ENCODE measurements around the gene ZNF784. TPM values are rescaled to one million over a fixed set of nuclear protein-coding genes. Genes with fewer than 3 reads are reported as not detected.
A peak's percentile ranks its signal among the peaks of the same experiment; 100 is the strongest.

Gene ZNF784
- total and polyA plus RNA-seq, 2 donors (not counting 3 experiments of a cell fraction or from before 2014, with no cell fraction given) = 4.9 TPM

DNA sequence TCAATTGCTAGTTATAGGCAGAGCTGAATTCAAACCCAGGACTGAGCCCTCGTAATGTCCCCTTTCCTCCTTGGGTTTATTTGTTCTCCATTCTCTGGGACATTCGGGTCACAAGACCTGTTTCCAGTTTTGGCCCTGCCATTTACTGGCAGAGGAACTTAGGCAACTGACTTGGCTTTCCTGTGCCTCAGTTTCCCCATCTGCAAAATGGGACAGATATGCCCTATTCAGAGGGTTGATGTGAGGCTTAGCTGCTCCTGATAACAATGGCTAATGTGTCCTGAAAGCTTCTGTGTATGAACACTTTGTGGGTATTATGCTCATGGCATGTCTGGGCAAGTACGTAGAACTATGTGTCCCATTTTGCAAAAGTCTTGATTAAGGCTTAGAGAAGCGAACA, 23.3 kb downstream of the ZNF784 start:
- H3K9ac ChIP-seq (replicated peaks; ENCODE audit: extremely low read depth, insufficient read depth, low read length) = peak overlapping the region; percentile 97
- H4K20me1 ChIP-seq (replicated peaks; ENCODE audit: control insufficient read depth, extremely low read depth, insufficient read depth, low read length) = no peaks in the 10 kb centered on the region
- ChIA-PET CTCF (interaction anchor here (0.6 to 1.2 kb wide), 2 partner anchors 53 to 97 kb away, joined by 3 read pairs; no protein-coding TSS in a partner anchor), POLR2A (no interaction called here)
- H3K79me2 ChIP-seq (ENCODE audit: control insufficient read depth, insufficient read depth, low read length) = peaks cover 2% of the 10 kb centered on the region
- intact Hi-C loops (cut with micrococcal nuclease) = loop anchor here (10.0 kb wide), 2 partner anchors 216 to 346 kb away; partner anchors contain the start of genes PPP6R1, RPL28 and TMEM238
- peak overlapping the region; percentile 42 to 92 (median 60) for H3K4me3 ChIP-seq (replicated peaks in 1 of 3; ENCODE audit: insufficient read depth in 1 of 3, low read depth in 1 of 3, low read length in 3 of 3)
- FAIRE-seq (no peak), DNase-seq (ENCODE audit: low read depth, low spot score) (no peak)
- no peak overlapping the region for H3K27ac ChIP-seq (ENCODE audit: insufficient read depth, low read depth, low read length)
- dilution Hi-C loops (cut with MboI; ENCODE audit: extremely low pct_ligation_motif_present, low sequenced_read_pairs) = loop anchor here (10.0 kb wide), 1 partner anchor 86 kb away; no protein-coding TSS in a partner anchor
- peak overlapping the region; percentile 81 for H3K4me2 ChIP-seq (ENCODE audit: insufficient read depth, low read length)
- H2AFZ ChIP-seq (ENCODE audit: low read depth, low read length) = no peak overlapping the region
- BruUV-seq (replicated peaks) = no TSS peak
- H3K36me3 ChIP-seq (ENCODE audit: control insufficient read depth in 2 of 2, extremely low read depth in 1 of 2, insufficient read depth in 2 of 2, low read length in 2 of 2) = peaks cover 0 to 8% of the 10 kb centered on the region in 2 experiments
- peaks cover 13% of the 10 kb centered on the region for H3K4me1 ChIP-seq (ENCODE audit: control insufficient read depth, extremely low read depth, insufficient read depth, low read length)
- H3K9me1 ChIP-seq (replicated peaks; ENCODE audit: control insufficient read depth, extremely low read depth, insufficient read depth, low read length) = no peaks in the 10 kb centered on the region
- no peaks in the 10 kb centered on the region for H3K9me3 ChIP-seq (replicated peaks; ENCODE audit: control insufficient read depth, insufficient read depth, low read length)
- no peak for TF ChIP-seq FOS (IDR thresholded peaks at IDR 0.05; ENCODE audit: borderline replicate concordance, insufficient read depth, low read length)
- TF ChIP-seq POLR2AphosphoS5 (IDR thresholded peaks at IDR 0.05; ENCODE audit: insufficient read depth, low read depth, low read length) = no peak
- no peak for TF ChIP-seq EZH2 (IDR thresholded peaks at IDR 0.05; ENCODE audit: borderline replicate concordance, low read depth, low read length, severe bottlenecking)
- TF ChIP-seq GATA2 (IDR thresholded peaks at IDR 0.05; ENCODE audit: insufficient read depth, insufficient read length, low read depth, low read length) = no peak
- no peak for TF ChIP-seq POLR2A (IDR thresholded peaks at IDR 0.05; ENCODE audit: low read depth, low read length)
- TF ChIP-seq, protein P1, sequence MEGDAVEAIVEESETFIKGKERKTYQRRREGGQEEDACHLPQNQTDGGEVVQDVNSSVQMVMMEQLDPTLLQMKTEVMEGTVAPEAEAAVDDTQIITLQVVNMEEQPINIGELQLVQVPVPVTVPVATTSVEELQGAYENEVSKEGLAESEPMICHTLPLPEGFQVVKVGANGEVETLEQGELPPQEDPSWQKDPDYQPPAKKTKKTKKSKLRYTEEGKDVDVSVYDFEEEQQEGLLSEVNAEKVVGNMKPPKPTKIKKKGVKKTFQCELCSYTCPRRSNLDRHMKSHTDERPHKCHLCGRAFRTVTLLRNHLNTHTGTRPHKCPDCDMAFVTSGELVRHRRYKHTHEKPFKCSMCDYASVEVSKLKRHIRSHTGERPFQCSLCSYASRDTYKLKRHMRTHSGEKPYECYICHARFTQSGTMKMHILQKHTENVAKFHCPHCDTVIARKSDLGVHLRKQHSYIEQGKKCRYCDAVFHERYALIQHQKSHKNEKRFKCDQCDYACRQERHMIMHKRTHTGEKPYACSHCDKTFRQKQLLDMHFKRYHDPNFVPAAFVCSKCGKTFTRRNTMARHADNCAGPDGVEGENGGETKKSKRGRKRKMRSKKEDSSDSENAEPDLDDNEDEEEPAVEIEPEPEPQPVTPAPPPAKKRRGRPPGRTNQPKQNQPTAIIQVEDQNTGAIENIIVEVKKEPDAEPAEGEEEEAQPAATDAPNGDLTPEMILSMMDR (IDR thresholded peaks at IDR 0.05; ENCODE audit: extremely low read depth in 1 of 2, insufficient read depth in 1 of 2, low read depth in 1 of 2, low read length in 2 of 2) = no peak
- TF ChIP-seq, protein P2, sequence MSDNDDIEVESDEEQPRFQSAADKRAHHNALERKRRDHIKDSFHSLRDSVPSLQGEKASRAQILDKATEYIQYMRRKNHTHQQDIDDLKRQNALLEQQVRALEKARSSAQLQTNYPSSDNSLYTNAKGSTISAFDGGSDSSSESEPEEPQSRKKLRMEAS (IDR thresholded peaks at IDR 0.05; ENCODE audit: insufficient read depth, insufficient read length) = no peak
- no peak for TF ChIP-seq MYC (IDR thresholded peaks at IDR 0.05; ENCODE audit: low read depth, low read length)
- no peak for TF ChIP-seq JUN (IDR thresholded peaks at IDR 0.05; ENCODE audit: borderline replicate concordance, insufficient read depth, insufficient read length, low read depth)
- no peaks in the 10 kb centered on the region for H3K27me3 ChIP-seq (ENCODE audit: control insufficient read depth in 2 of 2, insufficient read depth in 2 of 2, low read length in 2 of 2)

All from endothelial cell of umbilical vein (primary cell).